Caco-2 (cell line): Measurements from ENCODE around the gene AKAP7. TPM values are rescaled to one million over a fixed set of nuclear protein-coding genes. Genes with fewer than 3 reads are reported as not detected.
A peak's percentile ranks its signal among the peaks of the same experiment; 100 is the strongest.

Experiments
- BruUV-seq: library from RNA; stranded (reverse); fragments of 400-500 nt; replicated peaks from 2 replicates; lab custom pipeline; 2021; lab: Mats Ljungman, UMichigan
- CTCF ChIA-PET: fragments of 300-600 bp; sonication (Branson Sonifier 250); formaldehyde crosslinking; loops from one replicate; lab custom pipeline; 2022; ENCODE audit warnings: antibody characterized with exemption; lab: Charles Lee
- POLR2A ChIA-PET: fragments of 300-600 bp; sonication (Branson Sonifier 250); formaldehyde crosslinking; loops from one replicate; lab custom pipeline; 2022; ENCODE audit warnings: antibody characterized with exemption; lab: Charles Lee
- DNase-seq, 2 experiments: peaks; one replicate each; pipeline versions ENCODE4 v3.0.0 to v3.0.0-alpha.2; 2020 to 2022
- H3K27me3 ChIP-seq: replicated peaks from 2 replicates; pipeline ENCODE4 v1.6.0; 2011; ENCODE audit warnings: low read length; ENCODE audit not compliant: control insufficient read depth, insufficient read depth
- H3K36me3 ChIP-seq: 2 replicates; pipeline ENCODE4 v1.5.1; 2011; ENCODE audit warnings: low read length; ENCODE audit not compliant: control insufficient read depth, insufficient read depth
- H3K4me1 ChIP-seq: fragments of 250-450 bp; sonication (Bioruptor Pico); 2 replicates; pipeline ENCODE4 v1.5.1; 2020; ENCODE audit warnings: mild to moderate bottlenecking
- H3K4me3 ChIP-seq: 2 replicates; pipeline ENCODE4 v1.5.1; 2011; ENCODE audit warnings: low read depth, mild to moderate bottlenecking, control low read depth, low read length
- H3K9me3 ChIP-seq: fragments of 250-450 bp; sonication (Bioruptor Pico); 2 replicates; pipeline ENCODE4 v1.5.1; 2020; ENCODE audit warnings: mild to moderate bottlenecking, moderate library complexity
- H3K27ac Mint-ChIP-seq: one replicate; pipeline ENCODE4 v1.8.0; 2022; ENCODE audit warnings: mixed read lengths; ENCODE audit not compliant: unreplicated experiment
- H3K27me3 Mint-ChIP-seq: one replicate; pipeline ENCODE4 v1.8.0; 2022; ENCODE audit warnings: mixed read lengths; ENCODE audit not compliant: insufficient read depth, unreplicated experiment
- H3K36me3 Mint-ChIP-seq: one replicate; pipeline ENCODE4 v1.8.0; 2022; ENCODE audit warnings: mild to moderate bottlenecking, mixed read lengths; ENCODE audit not compliant: insufficient read depth, unreplicated experiment
- H3K4me1 Mint-ChIP-seq: one replicate; pipeline ENCODE4 v1.8.0; 2022; ENCODE audit warnings: low read depth, mixed read lengths; ENCODE audit not compliant: unreplicated experiment
- H3K4me3 Mint-ChIP-seq: one replicate; pipeline ENCODE4 v1.8.0; 2022; ENCODE audit warnings: mild to moderate bottlenecking, moderate library complexity, mixed read lengths; ENCODE audit not compliant: unreplicated experiment
- H3K9me3 Mint-ChIP-seq: one replicate; pipeline ENCODE4 v1.8.0; 2022; ENCODE audit warnings: mixed read lengths; ENCODE audit not compliant: unreplicated experiment
- CTCF ChIP-seq, 2 experiments: fragments of 200-600 bp in 1 of 2; IDR thresholded peaks; 1 replicate in 1 of 2; 2 replicates in 1 of 2; pipeline versions ENCODE4 v1.5.1 to v1.8.0; 2011 to 2022; ENCODE audit warnings: antibody characterized with exemption in 1 of 2, control low read depth in 1 of 2, inconsistent platforms in 1 of 2, low read depth in 1 of 2, low read length in 1 of 2, mild to moderate bottlenecking in 1 of 2, moderate library complexity in 1 of 2; ENCODE audit not compliant: insufficient read depth in 1 of 2, severe bottlenecking in 1 of 2, unreplicated experiment in 1 of 2
- intact Hi-C: fragments of 100-400 bp; cut with micrococcal nuclease; formaldehyde crosslinking; loops from one replicate; pipeline ENCODE4 v1.10.0; 2022; ENCODE audit not compliant: unreplicated experiment
- total RNA-seq: library from RNA; stranded (reverse); gene quantifications from 2 replicates; pipeline ENCODE4 v1.2.3, GENCODE V29; 2022

The AKAP7 gene
- total RNA-seq, 1 experiment from 2014 or later = 5.6 TPM

GRCh38 chr6:131130554-131130940 lies 4.7 kb upstream of the AKAP7 start:
- Histone ChIP-seq H3K36me3 (no peaks in the 10 kb centered on the region), H3K4me3 (no peak overlapping the region), H3K4me1 (peaks cover 8% of the 10 kb centered on the region; the same call in 1 of the 2 replicates), H3K27me3 (no peaks in the 10 kb centered on the region), H3K9me3 (no peaks in the 10 kb centered on the region)
- ChIA-PET POLR2A (no interaction called here), CTCF (no interaction called here)
- no peaks in the 10 kb centered on the region for H3K36me3 Mint-ChIP-seq
- no peaks in the 10 kb centered on the region for H3K4me1 Mint-ChIP-seq
- H3K4me3 Mint-ChIP-seq = no peak overlapping the region
- H3K9me3 Mint-ChIP-seq = no peaks in the 10 kb centered on the region
- intact Hi-C loops = no loop called here
- no peak for DNase-seq
- H3K27ac Mint-ChIP-seq = no peak overlapping the region
- H3K27me3 Mint-ChIP-seq = no peaks in the 10 kb centered on the region
- BruUV-seq = no TSS peak
- TF ChIP-seq CTCF (IDR thresholded peaks at IDR 0.05; ENCODE audit: insufficient read depth in 1 of 2, low read depth in 1 of 2, low read length in 1 of 2, severe bottlenecking in 1 of 2, unreplicated experiment in 1 of 2) = no peak

GRCh38 chr6:131132360-131132759 lies 2.9 kb upstream of the AKAP7 start:
- no peak for DNase-seq
- CTCF ChIA-PET = no interaction called here
- Mint-ChIP-seq H3K4me3 (no peak overlapping the region), H3K36me3 (no peaks in the 10 kb centered on the region), H3K27me3 (no peaks in the 10 kb centered on the region), H3K9me3 (no peaks in the 10 kb centered on the region), H3K4me1 (no peaks in the 10 kb centered on the region), H3K27ac (no peak overlapping the region)
- H3K4me1 ChIP-seq = peaks cover 8% of the 10 kb centered on the region; the same call in 1 of the 2 replicates
- H3K27me3 ChIP-seq = no peaks in the 10 kb centered on the region
- H3K9me3 ChIP-seq = no peaks in the 10 kb centered on the region
- H3K4me3 ChIP-seq = no peak overlapping the region
- intact Hi-C loops = no loop called here
- no peaks in the 10 kb centered on the region for H3K36me3 ChIP-seq
- BruUV-seq = no TSS peak
- no peak for TF ChIP-seq CTCF (IDR thresholded peaks at IDR 0.05; ENCODE audit: insufficient read depth in 1 of 2, low read depth in 1 of 2, low read length in 1 of 2, severe bottlenecking in 1 of 2, unreplicated experiment in 1 of 2)
- POLR2A ChIA-PET = no interaction called here

DNA sequence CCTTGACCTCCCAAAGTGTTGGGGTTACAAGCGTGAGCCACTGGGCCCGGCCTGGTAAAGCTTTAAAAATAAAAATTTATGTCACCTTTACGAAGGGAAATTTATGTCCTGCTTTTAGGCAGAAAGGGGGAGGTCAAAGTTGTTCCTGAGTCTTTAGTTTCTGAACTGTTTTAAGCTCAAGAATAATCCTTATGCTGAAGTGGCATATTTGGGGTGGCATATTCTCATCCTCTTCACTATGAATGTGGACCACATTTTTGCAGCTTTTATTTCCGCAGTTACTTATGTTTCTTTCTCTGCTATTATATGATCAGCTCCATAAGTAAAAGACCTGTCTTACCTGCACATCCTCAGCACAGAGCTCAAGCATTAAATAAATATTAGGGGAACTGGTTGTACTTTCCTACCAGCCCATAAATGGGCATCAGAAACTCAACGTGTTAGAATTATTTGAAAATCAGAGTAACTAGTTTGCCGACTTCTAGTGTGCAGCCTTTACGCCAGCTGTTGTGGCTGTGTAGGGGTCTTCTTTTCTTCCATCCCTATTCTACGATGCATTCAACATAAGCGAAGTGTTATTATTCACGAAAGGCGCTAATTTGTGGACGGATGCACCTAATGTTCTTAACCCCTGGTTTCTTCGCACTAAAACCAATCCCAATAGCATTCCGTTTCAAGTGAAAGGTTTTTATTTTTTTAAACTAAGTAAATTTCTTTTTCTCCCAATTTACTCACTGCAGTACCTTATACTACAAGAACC lies 867 bp upstream of the AKAP7 start:
- Mint-ChIP-seq H3K36me3 (no peaks in the 10 kb centered on the region), H3K4me1 (no peaks in the 10 kb centered on the region), H3K27ac (peak overlapping the region; percentile 85), H3K9me3 (no peaks in the 10 kb centered on the region), H3K4me3 (peak overlapping the region; percentile 78), H3K27me3 (no peaks in the 10 kb centered on the region)
- no peaks in the 10 kb centered on the region for H3K27me3 ChIP-seq
- ChIA-PET CTCF (no interaction called here), POLR2A (no interaction called here)
- no peak for TF ChIP-seq CTCF (IDR thresholded peaks at IDR 0.05; ENCODE audit: insufficient read depth in 1 of 2, low read depth in 1 of 2, low read length in 1 of 2, severe bottlenecking in 1 of 2, unreplicated experiment in 1 of 2)
- no peaks in the 10 kb centered on the region for H3K36me3 ChIP-seq
- DNase-seq = no peak
- peaks cover 8% of the 10 kb centered on the region; the same call in 1 of the 2 replicates for H3K4me1 ChIP-seq
- H3K9me3 ChIP-seq = no peaks in the 10 kb centered on the region
- intact Hi-C loops = no loop called here
- H3K4me3 ChIP-seq = peak overlapping the region; percentile 44
- BruUV-seq = no TSS peak
